ENCODE data around the gene KCNQ5.

Gene KCNQ5

DNA sequence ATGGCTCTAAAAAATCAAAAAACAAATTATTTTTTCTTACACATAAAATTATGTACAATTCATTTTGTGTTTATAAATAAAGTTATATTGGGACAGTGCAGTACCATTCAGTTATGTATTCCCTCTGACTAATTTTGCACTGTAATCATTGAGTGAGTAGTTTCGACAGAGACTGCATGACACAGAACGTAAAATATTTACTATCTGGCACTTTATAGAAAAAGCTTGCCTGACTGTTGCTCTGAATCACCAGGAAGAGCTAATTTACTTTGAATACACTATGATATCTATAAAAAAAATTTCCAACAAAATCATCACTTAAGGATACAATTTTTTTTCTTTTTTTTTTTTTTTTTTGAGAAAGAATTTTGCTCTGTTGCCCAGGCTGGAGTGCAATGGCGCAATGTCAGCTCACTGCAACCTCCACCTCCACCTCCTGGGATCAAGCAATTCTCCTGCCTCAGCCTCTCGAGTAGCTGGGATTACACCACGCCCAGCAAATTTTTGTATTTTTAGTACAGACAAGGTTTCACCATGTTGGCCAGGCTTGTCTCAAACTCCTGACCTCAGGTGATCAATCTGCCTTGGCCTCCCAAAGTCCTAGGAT, 614.4 kb downstream of the KCNQ5 start:
- no peak for DNase-seq

DNA sequence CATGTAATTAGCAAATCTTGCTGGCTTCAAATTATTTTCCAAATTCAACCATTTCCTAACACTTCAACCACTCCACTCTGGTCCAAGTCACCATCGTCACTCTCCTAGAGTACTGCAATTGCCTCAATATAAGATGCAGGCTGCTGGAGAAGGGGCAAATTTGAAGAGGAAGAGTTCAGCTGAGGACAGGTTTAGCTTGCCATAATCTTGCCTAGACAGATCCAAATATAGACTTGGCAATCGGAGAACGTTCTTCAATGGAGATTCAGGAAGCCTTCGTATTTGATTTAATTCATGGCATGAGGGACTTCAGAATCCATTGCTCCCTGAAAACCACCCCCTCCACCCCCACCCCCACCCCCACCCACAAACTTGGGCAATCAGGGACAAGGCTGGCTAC, 618.9 kb downstream of the KCNQ5 start:
- no peak for DNase-seq

DNA sequence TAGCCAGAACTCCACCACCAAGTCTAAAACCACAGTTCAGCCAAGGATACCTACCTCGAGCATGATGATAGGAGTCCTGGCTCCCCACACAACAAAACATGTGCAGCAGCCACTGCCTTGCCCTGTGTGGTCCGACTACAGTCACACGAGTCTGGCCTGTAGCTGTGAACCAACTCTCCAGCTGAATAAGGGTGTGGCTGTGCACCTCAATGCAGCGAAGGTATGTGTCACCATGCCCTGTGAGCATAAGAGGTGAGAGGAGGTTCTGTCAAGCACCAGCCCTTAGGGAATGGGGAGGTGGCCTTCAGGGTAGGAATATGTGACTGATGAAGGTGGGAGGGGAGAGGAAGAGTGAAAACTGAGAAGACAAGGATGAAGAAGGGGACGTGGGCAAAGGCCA, 620.1 kb downstream of the KCNQ5 start:
- no peak for DNase-seq

Data from hypothalamus (tissue), 51 donors.